GM19099 (cell line): Measurements from ENCODE around the gene SMIM7.

Experiments used
- POLR2A ChIP-seq: IDR thresholded peaks from 3 replicates; pipeline ENCODE4 v1.6.1; 2011; ENCODE audit warnings: low read depth; ENCODE audit not compliant: insufficient read length; ENCODE audit errors: extremely low read depth

Gene SMIM7

GRCh38 chr19:16659464-16659831 lies 496 bp downstream of the SMIM7 start:
- TF ChIP-seq POLR2A: no peak

- no peak for TF ChIP-seq POLR2A
Measured at GRCh38 chr19:16657384-16657783, 2.6 kb downstream of the SMIM7 start.

DNA sequence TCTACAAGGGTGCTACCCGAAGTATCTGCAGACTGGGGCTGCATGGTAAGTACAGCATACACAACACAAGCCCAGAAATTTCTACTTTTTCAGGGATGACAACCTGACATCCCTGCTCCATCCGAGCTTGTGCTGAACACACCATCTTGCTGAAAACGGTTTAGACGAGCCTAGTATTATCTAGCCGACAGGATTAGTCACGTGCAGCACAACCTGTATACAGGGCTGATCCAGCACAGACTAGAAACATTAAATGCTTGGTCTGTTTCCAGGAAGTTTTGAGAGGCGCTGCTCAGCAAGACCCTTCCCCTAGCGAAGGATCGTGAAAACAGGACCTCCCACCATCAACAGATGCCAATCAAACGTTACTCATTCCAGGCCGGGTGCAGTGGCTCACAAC lies 4.2 kb downstream of the SMIM7 start:
- no peak for TF ChIP-seq POLR2A

DNA sequence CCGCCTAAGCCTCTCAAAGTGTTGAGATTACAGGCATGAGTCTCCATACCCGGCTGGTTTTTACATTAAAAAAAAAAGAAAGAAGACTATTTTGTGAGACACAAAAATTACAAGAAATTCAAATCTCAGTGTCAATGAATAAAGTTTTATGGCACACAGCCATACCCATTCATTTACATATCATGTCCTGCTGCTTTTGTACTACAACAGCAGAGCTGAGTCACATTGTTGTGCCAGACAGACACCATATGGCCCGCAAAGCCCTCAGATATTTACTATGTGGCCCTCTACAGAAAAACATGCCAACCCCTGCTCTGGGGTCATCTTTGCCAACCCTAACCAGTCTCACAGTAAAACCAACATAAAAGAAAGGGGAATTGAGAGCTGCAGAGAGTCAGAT lies 5.3 kb downstream of the SMIM7 start:
- TF ChIP-seq POLR2A: no peak

- no peak for TF ChIP-seq POLR2A
Measured at GRCh38 chr19:16654140-16654539, 5.8 kb downstream of the SMIM7 start.

DNA sequence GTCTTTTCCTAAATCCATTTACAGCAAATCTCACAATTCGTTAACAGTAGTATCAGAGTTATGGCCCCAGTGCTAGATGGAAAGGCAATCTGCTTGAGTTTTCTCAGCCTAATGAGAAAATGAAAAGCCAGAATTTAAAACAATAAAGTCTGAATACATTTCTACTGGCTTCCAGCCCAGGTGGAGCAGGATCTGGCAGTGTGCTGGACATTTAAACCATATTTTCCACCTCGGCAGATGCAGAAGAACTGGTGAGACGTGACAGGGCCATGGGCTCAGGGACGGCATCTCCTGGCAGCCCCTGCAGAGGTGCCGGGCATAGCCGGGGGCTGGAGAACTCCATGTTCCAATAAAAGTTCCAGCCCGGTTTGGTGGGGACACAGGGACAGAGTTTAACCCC lies 7.1 kb downstream of the SMIM7 start:
- TF ChIP-seq POLR2A: no peak

- no peak for TF ChIP-seq POLR2A
Measured at GRCh38 chr19:16650821-16651220, 9.1 kb downstream of the SMIM7 start.

GRCh38 chr19:16649734-16650133 lies 10.2 kb downstream of the SMIM7 start:
- TF ChIP-seq POLR2A: no peak

DNA sequence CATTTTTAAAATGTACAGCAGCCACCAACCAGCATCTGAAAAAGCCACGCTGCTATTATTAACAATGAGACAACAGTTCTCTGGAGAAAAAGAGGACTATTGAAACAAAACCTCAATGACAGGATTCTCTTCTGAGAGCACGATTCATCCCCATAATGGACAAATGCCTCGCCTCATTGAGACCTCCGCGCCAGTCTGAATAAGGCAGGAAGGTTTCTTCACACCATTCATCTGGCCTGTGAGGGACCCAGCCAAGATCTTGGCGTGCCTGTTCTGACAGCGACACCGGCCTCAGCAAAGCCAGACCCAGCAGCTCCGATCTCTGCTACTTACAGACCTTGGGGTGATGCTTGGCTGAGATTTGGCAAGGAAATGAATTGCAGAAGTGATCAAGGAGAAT lies 14.8 kb downstream of the SMIM7 start:
- no peak for TF ChIP-seq POLR2A

- no peak for TF ChIP-seq POLR2A
Measured at GRCh38 chr19:16641695-16642094, 18.2 kb downstream of the SMIM7 start.

DNA sequence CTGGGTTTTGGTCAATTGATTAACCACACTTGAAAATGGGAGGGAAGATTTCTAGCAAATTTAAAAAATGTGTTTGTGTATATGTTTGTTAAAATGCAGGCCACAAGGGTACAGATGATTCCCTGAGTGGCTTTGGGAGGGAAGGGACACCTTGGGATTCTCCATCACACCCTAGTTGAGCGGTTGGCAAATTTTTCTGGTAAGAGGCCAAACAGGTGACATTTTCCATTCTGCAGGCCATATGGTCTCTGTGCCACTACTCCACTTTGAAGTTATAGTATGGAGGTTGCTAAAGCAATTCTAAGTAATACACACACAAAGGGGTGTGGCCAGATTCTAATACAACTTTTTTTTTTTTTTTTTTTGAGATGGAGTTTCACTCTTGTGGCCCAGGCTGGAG lies 19.0 kb downstream of the SMIM7 start:
- no peak for TF ChIP-seq POLR2A

- TF ChIP-seq POLR2A: no peak
Measured at GRCh38 chr19:16638666-16639065, 21.3 kb downstream of the SMIM7 start.

- no peak for TF ChIP-seq POLR2A
Measured at GRCh38 chr19:16637535-16637934, 22.4 kb downstream of the SMIM7 start.

GRCh38 chr19:16631465-16631864 lies 28.5 kb downstream of the SMIM7 start:
- TF ChIP-seq POLR2A: no peak

DNA sequence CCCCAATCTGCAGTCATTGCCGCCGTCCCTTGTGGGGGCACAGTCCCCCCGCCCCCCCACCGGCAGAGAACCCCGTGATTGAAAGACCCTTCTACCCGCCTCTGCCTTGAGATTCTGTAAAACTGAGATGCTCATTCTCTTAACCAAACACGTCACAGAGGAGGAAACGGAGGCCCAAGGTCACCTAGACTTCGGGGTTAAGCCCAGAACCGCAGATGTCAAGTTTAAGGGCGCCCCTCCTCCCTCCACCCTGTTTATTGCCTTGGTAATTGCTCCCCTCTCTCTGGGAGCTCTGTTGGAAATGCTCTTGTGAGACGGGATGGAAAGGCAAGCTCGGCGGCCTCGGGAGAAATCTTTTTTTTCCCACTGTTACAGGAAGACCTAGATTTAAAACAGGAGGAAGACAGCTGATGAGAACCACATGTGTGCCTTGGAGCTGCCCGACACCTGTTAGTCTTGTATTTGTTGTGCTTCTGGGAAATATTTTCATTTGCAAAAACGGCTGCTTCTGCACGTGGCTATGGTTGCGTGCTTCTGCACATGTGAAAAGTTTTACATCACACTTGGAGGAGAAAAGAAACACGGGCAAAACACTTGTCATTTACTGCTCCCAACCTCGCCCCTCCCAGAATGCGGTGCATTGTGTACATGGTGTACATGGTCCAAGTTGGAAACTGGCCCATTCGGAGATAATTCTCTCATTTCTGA lies 30.8 kb downstream of the SMIM7 start:
- no peak for TF ChIP-seq POLR2A

GRCh38 chr19:16628183-16628983 lies 31.6 kb downstream of the SMIM7 start, which contains the start of gene MED26:
MED26 (minus strand) TSS chr19:16628204; CDS start chr19:16627943, 261 bp downstream.
- peak; percentile 95 for TF ChIP-seq POLR2A

DNA sequence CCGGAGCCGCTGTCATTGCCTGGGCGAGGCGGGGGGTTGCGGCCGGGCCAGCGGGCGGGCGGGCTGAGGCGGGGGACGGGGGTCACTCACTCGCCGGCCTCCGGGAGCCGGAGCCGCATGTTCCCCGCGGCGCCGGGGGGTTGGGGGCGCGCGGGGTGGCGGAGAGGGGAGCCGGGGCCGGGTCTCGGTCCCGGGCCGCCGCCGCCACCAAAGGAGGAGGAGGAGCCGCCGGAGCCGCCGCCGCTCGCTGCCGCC lies 32.1 kb downstream of the SMIM7 start:
- no peak for TF ChIP-seq POLR2A

- no peak for TF ChIP-seq POLR2A
Measured at GRCh38 chr19:16627193-16627927, 32.6 kb downstream of the SMIM7 start.
